ENCODE results near the gene GOLGA8G.
"Not testable (repeated sequence)": the region's sequence is repeated elsewhere in the genome, so short reads cannot be mapped to it uniquely, and the experiment has no call there.

Gene GOLGA8G

DNA sequence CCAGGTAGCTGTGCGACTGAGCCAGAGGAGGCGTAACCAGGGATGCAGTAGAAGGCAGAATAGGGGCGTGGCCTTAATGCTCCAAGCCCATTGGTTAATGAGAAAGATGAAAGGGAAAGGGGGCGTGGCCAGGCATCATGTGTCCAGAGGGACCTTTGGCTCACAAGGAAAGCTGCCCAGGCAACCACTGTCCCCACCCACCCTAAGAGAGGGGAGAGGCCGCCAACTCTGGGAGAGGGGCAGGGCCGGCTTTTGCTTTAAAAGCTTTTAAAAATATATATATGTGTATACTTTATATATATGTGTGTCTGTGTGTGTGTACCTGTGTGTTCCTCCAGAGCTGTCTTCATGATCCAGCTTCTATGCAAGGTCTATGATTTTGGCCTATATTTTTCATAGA, at the start of gene GOLGA8G:
GOLGA8G (minus strand) TSS at position 18 of the 400 bp plus-strand sequence. CDS start 62 bp downstream, outside the sequence.
- H3K4me3 ChIP-seq (replicated peaks; ENCODE audit: low read depth, low read length); DNase-seq (ENCODE audit: extremely low read depth, low read depth): not testable (repeated sequence)

DNA sequence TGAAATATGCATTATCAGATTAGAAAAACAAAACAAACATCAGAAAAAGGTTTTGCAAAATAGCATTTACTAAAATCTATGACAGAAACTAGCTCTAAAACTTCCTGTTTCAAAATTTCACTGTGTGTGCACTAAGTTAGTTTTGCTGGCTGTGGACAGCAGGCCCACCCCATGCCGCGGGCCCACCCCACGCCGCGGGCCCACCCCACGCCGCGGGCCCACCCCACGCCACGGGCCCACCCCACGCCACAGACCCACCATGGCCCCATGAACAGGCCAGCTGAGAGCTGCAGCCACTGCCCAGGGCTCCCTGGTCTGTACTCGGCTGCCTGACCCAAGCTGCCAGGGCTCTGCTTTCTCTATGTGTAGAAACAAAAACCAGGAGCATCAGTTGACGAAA, 40.6 kb upstream of the GOLGA8G start:
- not testable (repeated sequence) for H3K4me3 ChIP-seq (replicated peaks; ENCODE audit: low read depth, low read length); DNase-seq (ENCODE audit: extremely low read depth, low read depth)

DNA sequence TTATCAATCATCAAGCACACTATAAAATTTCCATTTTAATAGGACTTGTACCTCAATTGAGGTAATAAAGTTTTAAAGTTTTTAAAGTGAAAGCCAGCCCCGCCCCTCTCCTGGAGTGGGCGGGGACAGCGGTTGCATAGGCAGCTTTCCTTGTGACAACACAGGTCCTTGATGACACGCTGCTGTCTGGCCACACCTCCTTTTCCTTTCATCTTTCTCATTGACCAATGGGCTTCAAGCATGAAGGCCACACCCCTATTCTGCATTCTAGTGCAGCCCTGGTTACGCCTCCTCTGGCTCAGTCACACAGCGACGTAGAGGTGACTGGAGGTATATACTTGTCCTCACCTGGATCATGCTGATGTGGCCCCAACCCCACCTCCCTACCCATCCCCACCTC, 20.5 kb upstream of the GOLGA8G start, which contains the start of gene GOLGA6L25:
GOLGA6L25 (plus strand) TSS at position 301 of the 400 bp plus-strand sequence; CDS start at position 362, 61 bp downstream.
- DNase-seq (ENCODE audit: extremely low read depth, low read depth); H3K4me3 ChIP-seq (replicated peaks; ENCODE audit: low read depth, low read length): not testable (repeated sequence)

DNA sequence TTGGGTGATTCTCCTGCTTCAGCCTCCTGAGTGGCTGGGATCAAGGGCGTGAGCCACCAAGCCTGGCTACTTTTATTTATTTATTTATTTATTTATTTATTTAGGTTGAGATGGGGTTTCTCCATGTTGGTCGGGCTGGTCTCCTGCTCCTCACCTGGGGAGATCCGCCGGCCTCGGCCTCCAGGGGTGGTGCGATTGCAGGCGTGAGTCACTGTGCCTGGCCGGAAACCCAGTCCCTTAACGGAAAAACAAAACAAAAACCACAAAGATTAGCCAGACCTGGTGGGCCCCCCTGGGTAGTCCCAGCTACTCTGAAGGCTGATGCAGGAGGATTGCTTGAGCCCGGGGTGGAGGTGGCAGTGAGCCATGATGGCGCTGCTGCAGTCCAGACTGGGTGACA, 17.6 kb downstream of the GOLGA8G start:
- not testable (repeated sequence) for H3K4me3 ChIP-seq (replicated peaks; ENCODE audit: low read depth, low read length)

DNA sequence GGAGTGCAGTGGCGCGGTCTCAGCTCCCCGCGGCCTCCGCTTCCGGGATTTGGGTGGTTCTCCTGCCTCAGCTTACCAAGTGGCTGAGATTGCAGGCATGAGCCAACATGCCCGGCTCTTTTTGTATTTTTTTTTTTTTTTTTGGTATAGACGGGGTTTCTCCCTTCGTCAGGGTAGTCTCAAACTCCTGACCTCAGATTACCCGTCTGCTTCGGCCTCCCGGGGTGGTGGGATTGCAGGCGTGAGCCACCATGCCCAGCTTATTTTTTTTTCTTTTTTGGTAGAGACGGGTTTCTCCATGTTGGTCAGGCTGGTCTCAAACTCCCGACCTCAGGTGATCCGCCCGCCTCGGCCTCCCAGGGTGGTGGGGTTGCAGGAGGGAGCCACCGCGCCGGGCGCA, 18.6 kb downstream of the GOLGA8G start:
- not testable (repeated sequence) for DNase-seq (ENCODE audit: extremely low read depth, low read depth); H3K4me3 ChIP-seq (replicated peaks; ENCODE audit: low read depth, low read length)

More for the DNA sequence above, 17.6 kb downstream of the GOLGA8G start:
- DNase-seq (ENCODE audit: extremely low read depth, low read depth): not testable (repeated sequence)

GRCh38 chr15:28508217-28508889, 24.4 kb downstream of the GOLGA8G start:
- DNase-seq (ENCODE audit: extremely low read depth, low read depth); H3K4me3 ChIP-seq (replicated peaks; ENCODE audit: low read depth, low read length): not testable (repeated sequence)

- DNase-seq (ENCODE audit: extremely low read depth, low read depth); H3K4me3 ChIP-seq (replicated peaks; ENCODE audit: low read depth, low read length): not testable (repeated sequence)
These were observed 51.4 kb downstream of the GOLGA8G start for GRCh38 chr15:28481340-28481739.

Measured in HFF-Myc (cell line).